Cardiac septum (tissue), 1 donor: ENCODE measurements around the gene PROZ. TPM values are rescaled to one million over a fixed set of nuclear protein-coding genes. Genes with fewer than 3 reads are reported as not detected.
A peak's percentile ranks its signal among the peaks of the same experiment; 100 is the strongest.
"Not testable (repeated sequence)": the region's sequence is repeated elsewhere in the genome, so short reads cannot be mapped to it uniquely, and the experiment has no call there.

Experiments
- DNase-seq: peaks from one replicate; pipeline ENCODE4 v3.0.0-alpha.2; 2020; ENCODE audit warnings: low spot score
- intact Hi-C: fragments of 100-400 bp; cut with DNase I; formaldehyde crosslinking; loops from one replicate; pipeline ENCODE4 v1.14.0; 2022
- total RNA-seq: library from RNA; stranded (reverse); fragmentation: NEBNext Ultra II Directional; extraction: Animal tissue kit (Norgen Biotek cat#: 25700); gene quantifications from one replicate; pipeline ENCODE4 v1.2.1, GENCODE V29; 2021
- donor health status: DM: no; HTN: no; CAD: no.

The PROZ gene
- total RNA-seq, 1 donor from 2014 or later = not detected

- intact Hi-C loops = loop anchor here (2.0 kb wide), 1 partner anchor 56 kb away; the partner anchor contains the start of genes CUL4A and PCID2
- DNase-seq = no peak
These were observed 5.8 kb upstream of the PROZ start for GRCh38 chr13:113152691-113152983.

GRCh38 chr13:113152984-113153809, 5.3 kb upstream of the PROZ start:
- peak; percentile 80 for DNase-seq
- intact Hi-C loops = loop anchor here (2.0 kb wide), 1 partner anchor 56 kb away; the partner anchor contains the start of genes CUL4A and PCID2

GRCh38 chr13:113153810-113154748, 4.4 kb upstream of the PROZ start:
- intact Hi-C loops = loop anchor here (2.0 kb wide), 1 partner anchor 55 kb away; the partner anchor contains the start of genes CUL4A and PCID2
- peak; percentile 89 for DNase-seq

- no peak for DNase-seq
- intact Hi-C loops = no loop called here
These were observed 3.2 kb upstream of the PROZ start for GRCh38 chr13:113155201-113155600.

GRCh38 chr13:113155982-113156655, 2.3 kb upstream of the PROZ start:
- no peak for DNase-seq
- intact Hi-C loops = no loop called here

- intact Hi-C loops = no loop called here
- no peak for DNase-seq
These were observed 1.1 kb upstream of the PROZ start for GRCh38 chr13:113157206-113157928.

GRCh38 chr13:113158946-113159345, 498 bp downstream of the PROZ start:
- no peak for DNase-seq
- intact Hi-C loops = no loop called here

GRCh38 chr13:113159701-113160100, 1.3 kb downstream of the PROZ start:
- intact Hi-C loops = no loop called here
- DNase-seq = no peak

GRCh38 chr13:113160983-113161382, 2.5 kb downstream of the PROZ start:
- no peak for DNase-seq
- intact Hi-C loops = no loop called here

- no peak for DNase-seq
- intact Hi-C loops = no loop called here
These were observed 3.0 kb downstream of the PROZ start for GRCh38 chr13:113161433-113161832.

- intact Hi-C loops, DNase-seq: not testable (repeated sequence)
These were observed 3.5 kb downstream of the PROZ start for GRCh38 chr13:113161975-113162374.

- no peak for DNase-seq
- intact Hi-C loops = no loop called here
These were observed 4.6 kb downstream of the PROZ start for GRCh38 chr13:113162783-113163685.

- intact Hi-C loops = no loop called here
- no peak for DNase-seq
These were observed 6.0 kb downstream of the PROZ start for GRCh38 chr13:113164492-113164891.

GRCh38 chr13:113166266-113166665, 7.8 kb downstream of the PROZ start:
- DNase-seq = no peak
- intact Hi-C loops = no loop called here

- no peak for DNase-seq
- intact Hi-C loops = no loop called here
These were observed 8.2 kb downstream of the PROZ start for GRCh38 chr13:113166681-113167080.

- intact Hi-C loops = no loop called here
- no peak for DNase-seq
These were observed 8.7 kb downstream of the PROZ start for GRCh38 chr13:113167155-113167554.

GRCh38 chr13:113167575-113167974, 9.1 kb downstream of the PROZ start:
- intact Hi-C loops = no loop called here
- no peak for DNase-seq

- intact Hi-C loops = no loop called here
- no peak for DNase-seq
These were observed 9.8 kb downstream of the PROZ start for GRCh38 chr13:113168211-113168610.
